LNCAP (cell line): ENCODE results near the gene BRME1.

Source experiments
- TF ChIP-seq, protein P1 (sequence below): fragments of 450-650 bp; IDR thresholded peaks from 2 replicates; pipeline ENCODE4 v1.5.1; 2017; ENCODE audit warnings: mild to moderate bottlenecking

BRME1 gene

GRCh38 chr19:13905634-13906520 is at the start of gene BRME1, which contains the start of gene CC2D1A:
Gene BRME1, minus strand, starts transcription at chr19:13906117. Its CDS starts 1,225 bp downstream, at chr19:13904892.
Gene CC2D1A, plus strand, starts transcription at chr19:13906201. Its CDS starts 241 bp downstream, at chr19:13906442.
- TF ChIP-seq, protein P1, sequence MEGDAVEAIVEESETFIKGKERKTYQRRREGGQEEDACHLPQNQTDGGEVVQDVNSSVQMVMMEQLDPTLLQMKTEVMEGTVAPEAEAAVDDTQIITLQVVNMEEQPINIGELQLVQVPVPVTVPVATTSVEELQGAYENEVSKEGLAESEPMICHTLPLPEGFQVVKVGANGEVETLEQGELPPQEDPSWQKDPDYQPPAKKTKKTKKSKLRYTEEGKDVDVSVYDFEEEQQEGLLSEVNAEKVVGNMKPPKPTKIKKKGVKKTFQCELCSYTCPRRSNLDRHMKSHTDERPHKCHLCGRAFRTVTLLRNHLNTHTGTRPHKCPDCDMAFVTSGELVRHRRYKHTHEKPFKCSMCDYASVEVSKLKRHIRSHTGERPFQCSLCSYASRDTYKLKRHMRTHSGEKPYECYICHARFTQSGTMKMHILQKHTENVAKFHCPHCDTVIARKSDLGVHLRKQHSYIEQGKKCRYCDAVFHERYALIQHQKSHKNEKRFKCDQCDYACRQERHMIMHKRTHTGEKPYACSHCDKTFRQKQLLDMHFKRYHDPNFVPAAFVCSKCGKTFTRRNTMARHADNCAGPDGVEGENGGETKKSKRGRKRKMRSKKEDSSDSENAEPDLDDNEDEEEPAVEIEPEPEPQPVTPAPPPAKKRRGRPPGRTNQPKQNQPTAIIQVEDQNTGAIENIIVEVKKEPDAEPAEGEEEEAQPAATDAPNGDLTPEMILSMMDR: no peak

- TF ChIP-seq, protein P1: no peak
Measured at GRCh38 chr19:13954185-13954584, 48.3 kb upstream of the BRME1 start.

- TF ChIP-seq, protein P1: no peak
Measured at GRCh38 chr19:13952931-13953531, 47.1 kb upstream of the BRME1 start.

- TF ChIP-seq, protein P1: no peak
Measured at GRCh38 chr19:13952154-13952930, 46.4 kb upstream of the BRME1 start, which contains the start of gene DCAF15. Gene DCAF15, plus strand, starts transcription at chr19:13952509. Its CDS starts 4 bp downstream, at chr19:13952513.

DNA sequence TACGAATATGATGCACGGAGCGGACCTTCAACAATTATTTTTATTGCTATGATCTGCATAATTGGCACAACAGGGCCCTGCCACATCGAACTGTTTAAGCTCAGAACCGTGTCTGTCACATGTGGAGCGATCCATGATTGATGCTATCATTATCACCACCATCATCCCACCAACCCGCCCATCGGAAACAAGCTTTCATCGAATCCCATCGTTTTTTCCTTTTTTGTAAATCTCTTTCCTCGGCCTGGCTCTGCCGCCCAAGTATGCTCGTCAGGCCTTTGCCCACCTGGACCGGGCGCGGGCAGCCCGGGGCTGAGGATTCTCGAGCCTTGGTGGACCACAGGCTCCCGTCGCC is 45.9 kb upstream of the BRME1 start:
- TF ChIP-seq, protein P1: no peak

DNA sequence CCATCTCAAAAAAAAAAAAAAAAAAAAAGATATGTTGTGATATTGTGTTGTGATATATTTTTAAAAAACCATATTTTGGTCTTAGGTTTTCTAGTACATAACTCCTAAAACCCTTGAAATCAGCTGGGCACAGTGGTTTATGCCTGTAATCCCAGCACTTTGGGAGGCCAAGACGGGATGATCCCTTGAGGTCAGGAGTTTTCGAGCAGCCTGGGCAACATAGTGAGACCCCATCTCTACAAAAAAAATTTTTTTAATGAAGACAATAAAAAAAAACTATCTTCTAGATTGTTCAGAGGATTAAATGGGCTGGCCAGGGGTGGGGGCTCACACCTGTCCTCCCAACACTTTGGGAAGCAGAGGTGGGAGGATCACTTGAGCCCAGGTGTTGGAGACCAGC is 45.1 kb upstream of the BRME1 start:
- TF ChIP-seq, protein P1: no peak

DNA sequence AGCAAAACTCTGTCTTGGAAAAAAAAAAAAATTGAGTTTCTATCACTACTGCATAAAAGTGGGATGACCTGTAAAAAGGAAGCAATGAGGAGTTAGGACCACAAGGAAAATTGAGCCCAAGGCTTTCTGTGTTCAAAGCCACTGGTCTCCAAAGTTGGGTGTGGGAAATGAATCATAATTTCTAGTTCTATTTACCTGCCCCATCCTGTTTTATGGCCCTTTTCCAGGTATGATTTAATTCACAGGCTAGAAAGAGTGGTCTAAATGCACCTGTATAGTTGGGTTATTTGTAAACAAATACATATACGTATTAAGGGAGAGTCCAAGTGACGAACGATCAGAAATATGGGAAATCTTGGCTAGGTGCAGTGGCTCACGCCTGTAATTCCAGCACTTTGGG is 40.5 kb upstream of the BRME1 start:
- TF ChIP-seq, protein P1: no peak
